GM18861 (cell line): ENCODE data around the gene KRT12.

Experiments
- ATAC-seq: cut with Tn5 transposase; IDR thresholded peaks from one replicate; pipeline ENCODE4 v1.9.1; 2021; ENCODE audit not compliant: unreplicated experiment

KRT12 gene

GRCh38 chr17:40848583-40849235, 18.3 kb downstream of the KRT12 start:
- ATAC-seq, result no peak

GRCh38 chr17:40846515-40847144, 20.4 kb downstream of the KRT12 start:
- no peak for ATAC-seq

- ATAC-seq, result no peak
These were observed 22.3 kb downstream of the KRT12 start for GRCh38 chr17:40844671-40845107.

- no peak for ATAC-seq
These were observed 23.8 kb downstream of the KRT12 start for GRCh38 chr17:40843242-40843641.

- no peak for ATAC-seq
These were observed 25.8 kb downstream of the KRT12 start for GRCh38 chr17:40841246-40841645.

- no peak for ATAC-seq
These were observed 27.8 kb downstream of the KRT12 start for GRCh38 chr17:40839194-40839593.

GRCh38 chr17:40836020-40836419, 31.0 kb downstream of the KRT12 start:
- ATAC-seq, result no peak

GRCh38 chr17:40833882-40834281, 33.1 kb downstream of the KRT12 start:
- no peak for ATAC-seq

- no peak for ATAC-seq
These were observed 34.2 kb downstream of the KRT12 start for GRCh38 chr17:40832840-40833239.

- ATAC-seq, result no peak
These were observed 36.8 kb downstream of the KRT12 start for GRCh38 chr17:40830085-40830776.

- ATAC-seq, result no peak
These were observed 38.5 kb downstream of the KRT12 start for GRCh38 chr17:40828454-40829044.

- ATAC-seq, result no peak
These were observed 39.1 kb downstream of the KRT12 start for GRCh38 chr17:40827746-40828453.

GRCh38 chr17:40825599-40825998, 41.4 kb downstream of the KRT12 start:
- no peak for ATAC-seq

- no peak for ATAC-seq
These were observed 42.8 kb downstream of the KRT12 start for GRCh38 chr17:40824015-40824832.

- ATAC-seq, result no peak
These were observed 44.8 kb downstream of the KRT12 start, which contains the start of gene KRT10 for GRCh38 chr17:40822132-40822812. KRT10 (minus strand) TSS chr17:40822614; CDS start chr17:40822585, 29 bp downstream.

- ATAC-seq, result no peak
These were observed 45.5 kb downstream of the KRT12 start for GRCh38 chr17:40821536-40821935.

GRCh38 chr17:40820228-40820838, 46.7 kb downstream of the KRT12 start:
- ATAC-seq, result no peak

GRCh38 chr17:40819528-40820125, 47.4 kb downstream of the KRT12 start:
- ATAC-seq, result no peak
